HG03342 (cell line): ENCODE data around the gene GATA1.

Experiments
- ATAC-seq: cut with Tn5 transposase; IDR thresholded peaks from one replicate; pipeline ENCODE4 v1.9.1; 2021; ENCODE audit warnings: mild to moderate bottlenecking, moderate library complexity; ENCODE audit not compliant: unreplicated experiment

Gene GATA1

GRCh38 chrX:48839686-48840085 lies 53.3 kb downstream of the GATA1 start:
- ATAC-seq, result no peak
